Fibroblast of lung (primary cell): Measurements from ENCODE around the gene MDFIC. TPM values are rescaled to one million over a fixed set of nuclear protein-coding genes. Genes with fewer than 3 reads are reported as not detected.
A peak's percentile ranks its signal among the peaks of the same experiment; 100 is the strongest.

Experiments used
- DNase-seq, 2 donors: peaks; one replicate each; pipeline versions ENCODE4 v3.0.0 to v3.0.0-alpha.2; 2010; ENCODE audit warnings: low read depth in 2 of 2
- H2AFZ ChIP-seq: 2 replicates; pipeline ENCODE4 v1.5.1; 2012; ENCODE audit warnings: low read length, control low read depth, inconsistent platforms
- H3K27ac ChIP-seq: 2 replicates; pipeline ENCODE4 v1.5.1; 2011; ENCODE audit warnings: low read length, control low read depth; ENCODE audit not compliant: insufficient read depth
- H3K27me3 ChIP-seq: 2 replicates; pipeline ENCODE4 v1.5.1; 2011; ENCODE audit warnings: mild to moderate bottlenecking, low read length; ENCODE audit not compliant: control insufficient read depth, insufficient read depth
- H3K36me3 ChIP-seq: 2 replicates; pipeline ENCODE4 v1.5.1; 2011; ENCODE audit warnings: low read length; ENCODE audit not compliant: control insufficient read depth, insufficient read depth
- H3K4me1 ChIP-seq: 2 replicates; pipeline ENCODE4 v1.5.1; 2011; ENCODE audit warnings: low read length; ENCODE audit not compliant: control insufficient read depth, insufficient read depth; ENCODE audit errors: extremely low read depth
- H3K4me2 ChIP-seq: 2 replicates; pipeline ENCODE4 v1.5.1; 2011; ENCODE audit warnings: low read length, control low read depth; ENCODE audit not compliant: insufficient read depth; ENCODE audit errors: extremely low read depth
- H3K4me3 ChIP-seq, 4 experiments: fragments of 200-600 bp in 1 of 4; sonication (generic) in 1 of 4; replicated peaks in 1 of 4; 2 replicates each; pipeline ENCODE4 v1.5.1; 2011 to 2016; ENCODE audit warnings: low read length in 4 of 4, low read depth in 3 of 4, mild to moderate bottlenecking in 3 of 4, control low read depth in 2 of 4, inconsistent platforms in 1 of 4, mixed read lengths in 1 of 4; ENCODE audit not compliant: insufficient read depth in 1 of 4; ENCODE audit errors: control extremely low read depth in 1 of 4
- H3K79me2 ChIP-seq: 2 replicates; pipeline ENCODE4 v1.5.1; 2012; ENCODE audit warnings: mild to moderate bottlenecking, low read length, inconsistent platforms; ENCODE audit not compliant: control insufficient read depth, insufficient read depth
- H3K9ac ChIP-seq: 2 replicates; pipeline ENCODE4 v1.5.1; 2011; ENCODE audit warnings: mild to moderate bottlenecking, low read length, control low read depth; ENCODE audit not compliant: insufficient read depth
- H3K9me3 ChIP-seq: 2 replicates; pipeline ENCODE4 v1.5.1; 2012; ENCODE audit warnings: low read depth, low read length; ENCODE audit not compliant: control insufficient read depth, insufficient read depth
- H4K20me1 ChIP-seq: 2 replicates; pipeline ENCODE4 v1.5.1; 2011; ENCODE audit warnings: low read length; ENCODE audit not compliant: control insufficient read depth, insufficient read depth; ENCODE audit errors: extremely low read depth
- CTCF ChIP-seq, 2 donors: IDR thresholded peaks in 1 of 2; conservative IDR thresholded peaks in 1 of 2; 1 replicate in 1 of 2; 2 replicates in 1 of 2; pipeline ENCODE4 v1.5.1; 2011 to 2012; ENCODE audit warnings: low read length in 2 of 2, control low read depth in 1 of 2, inconsistent platforms in 1 of 2, low read depth in 1 of 2, mild to moderate bottlenecking in 1 of 2
- EZH2 ChIP-seq: IDR thresholded peaks from 2 replicates; pipeline ENCODE4 v1.5.1; 2012; ENCODE audit warnings: low read length, control low read depth, mild to moderate bottlenecking; ENCODE audit errors: missing control alignments
- polyA plus RNA-seq, 2 donors: library from polyadenylated mRNA; depleted of rRNA in 1 of 2; stranded (reverse) in 1 of 2; unstranded in 1 of 2; fragments of >200 nt; gene quantifications; 2 replicates each; pipeline ENCODE4 v1.2.1, GENCODE V29; 2011 to 2012; ENCODE audit warnings: missing spikeins in 1 of 2
- total RNA-seq: library from RNA; depleted of rRNA; stranded (reverse); fragments of >200 nt; gene quantifications from 2 replicates; pipeline ENCODE4 v1.2.1, GENCODE V29; 2014

The MDFIC gene
- total and polyA plus RNA-seq, 2 donors (not counting 1 experiment from before 2014, with no cell fraction given): 38.7 to 67.4 TPM

GRCh38 chr7:115066050-115066449 is 144.2 kb downstream of the MDFIC start:
- Histone ChIP-seq H3K4me1 (no peaks in the 10 kb centered on the region), H3K4me2 (no peak overlapping the region), H3K27me3 (no peaks in the 10 kb centered on the region), H3K27ac (no peak overlapping the region), H4K20me1 (no peaks in the 10 kb centered on the region), H3K79me2 (no peaks in the 10 kb centered on the region), H3K9me3 (no peaks in the 10 kb centered on the region), H3K4me3 (no peak overlapping the region), H2AFZ (no peak overlapping the region), H3K36me3 (no peaks in the 10 kb centered on the region), H3K9ac (no peak overlapping the region)
- no peak for DNase-seq
- TF ChIP-seq EZH2: no peak
- no peak for TF ChIP-seq CTCF (conservative IDR thresholded peaks at IDR 0.05 in 1 of 2, IDR thresholded peaks at IDR 0.05 in 1 of 2; ENCODE audit: low read depth in 1 of 2, low read length in 2 of 2)

- peak in 1 of 2 donors; percentile 40 for DNase-seq
- no peak overlapping the region for H3K27ac ChIP-seq
These were observed 144.7 kb downstream of the MDFIC start for GRCh38 chr7:115066634-115067033.

GRCh38 chr7:115068220-115068619 is 146.3 kb downstream of the MDFIC start:
- TF ChIP-seq CTCF (conservative IDR thresholded peaks at IDR 0.05 in 1 of 2, IDR thresholded peaks at IDR 0.05 in 1 of 2; ENCODE audit: low read depth in 1 of 2, low read length in 2 of 2): no peak
- no peak for TF ChIP-seq EZH2
- Histone ChIP-seq H3K9me3 (no peaks in the 10 kb centered on the region), H3K9ac (no peak overlapping the region), H3K79me2 (no peaks in the 10 kb centered on the region), H3K4me2 (no peak overlapping the region), H3K4me1 (no peaks in the 10 kb centered on the region), H3K27ac (no peak overlapping the region), H3K27me3 (no peaks in the 10 kb centered on the region), H4K20me1 (no peaks in the 10 kb centered on the region), H2AFZ (no peak overlapping the region), H3K36me3 (no peaks in the 10 kb centered on the region), H3K4me3 (no peak overlapping the region)
- DNase-seq: peak in 1 of 2 donors; percentile 39

More at GRCh38 chr7:115066634-115067033, 144.7 kb downstream of the MDFIC start:
- Histone ChIP-seq H3K27me3 (no peaks in the 10 kb centered on the region), H3K36me3 (no peaks in the 10 kb centered on the region), H3K4me3 (no peak overlapping the region), H4K20me1 (no peaks in the 10 kb centered on the region), H3K9ac (no peak overlapping the region), H3K79me2 (no peaks in the 10 kb centered on the region), H3K4me1 (no peaks in the 10 kb centered on the region), H3K4me2 (no peak overlapping the region), H2AFZ (no peak overlapping the region), H3K9me3 (no peaks in the 10 kb centered on the region)
- no peak for TF ChIP-seq EZH2
- TF ChIP-seq CTCF (conservative IDR thresholded peaks at IDR 0.05 in 1 of 2, IDR thresholded peaks at IDR 0.05 in 1 of 2; ENCODE audit: low read depth in 1 of 2, low read length in 2 of 2): no peak
